ENCODE measurements around the gene TIPIN.
"Not testable (repeated sequence)": the region's sequence is repeated elsewhere in the genome, so short reads cannot be mapped to it uniquely, and the experiment has no call there.

DNA sequence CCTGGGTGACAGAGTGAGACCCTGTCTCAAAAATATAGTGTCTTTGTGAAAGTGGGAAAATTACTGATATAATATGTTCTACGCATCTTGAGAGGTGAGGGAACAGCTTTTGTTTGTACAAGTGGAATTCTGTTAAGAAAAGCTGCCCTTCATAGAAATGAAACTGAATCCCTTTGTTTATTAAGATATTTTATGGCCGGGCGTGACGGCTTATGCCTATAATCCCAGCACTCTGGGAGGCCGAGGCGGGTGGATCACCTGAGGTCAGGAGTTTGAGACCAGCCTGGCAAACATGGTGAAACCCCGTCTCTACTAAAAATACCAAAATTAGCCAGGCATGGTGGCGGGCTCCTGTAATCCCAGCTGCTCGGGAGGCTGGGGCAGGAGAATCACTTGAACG is 52.1 kb downstream of the TIPIN start:
- TF ChIP-seq, protein P1, sequence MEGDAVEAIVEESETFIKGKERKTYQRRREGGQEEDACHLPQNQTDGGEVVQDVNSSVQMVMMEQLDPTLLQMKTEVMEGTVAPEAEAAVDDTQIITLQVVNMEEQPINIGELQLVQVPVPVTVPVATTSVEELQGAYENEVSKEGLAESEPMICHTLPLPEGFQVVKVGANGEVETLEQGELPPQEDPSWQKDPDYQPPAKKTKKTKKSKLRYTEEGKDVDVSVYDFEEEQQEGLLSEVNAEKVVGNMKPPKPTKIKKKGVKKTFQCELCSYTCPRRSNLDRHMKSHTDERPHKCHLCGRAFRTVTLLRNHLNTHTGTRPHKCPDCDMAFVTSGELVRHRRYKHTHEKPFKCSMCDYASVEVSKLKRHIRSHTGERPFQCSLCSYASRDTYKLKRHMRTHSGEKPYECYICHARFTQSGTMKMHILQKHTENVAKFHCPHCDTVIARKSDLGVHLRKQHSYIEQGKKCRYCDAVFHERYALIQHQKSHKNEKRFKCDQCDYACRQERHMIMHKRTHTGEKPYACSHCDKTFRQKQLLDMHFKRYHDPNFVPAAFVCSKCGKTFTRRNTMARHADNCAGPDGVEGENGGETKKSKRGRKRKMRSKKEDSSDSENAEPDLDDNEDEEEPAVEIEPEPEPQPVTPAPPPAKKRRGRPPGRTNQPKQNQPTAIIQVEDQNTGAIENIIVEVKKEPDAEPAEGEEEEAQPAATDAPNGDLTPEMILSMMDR (IDR thresholded peaks at IDR 0.05) = not testable (repeated sequence)
- not testable (repeated sequence) for TF ChIP-seq POLR2A (IDR thresholded peaks at IDR 0.05)
